Measurements from ENCODE around the gene RPA1. TPM values are rescaled to one million over a fixed set of nuclear protein-coding genes. Genes with fewer than 3 reads are reported as not detected.

Gene RPA1
- polyA plus RNA-seq (2011; rRNA removed) (58.8 and 67.9 TPM in 2 replicates), polyA minus RNA-seq (2011; rRNA and poly(A)+ RNA removed) (27.6 and 38.2 TPM in 2 replicates)

DNA sequence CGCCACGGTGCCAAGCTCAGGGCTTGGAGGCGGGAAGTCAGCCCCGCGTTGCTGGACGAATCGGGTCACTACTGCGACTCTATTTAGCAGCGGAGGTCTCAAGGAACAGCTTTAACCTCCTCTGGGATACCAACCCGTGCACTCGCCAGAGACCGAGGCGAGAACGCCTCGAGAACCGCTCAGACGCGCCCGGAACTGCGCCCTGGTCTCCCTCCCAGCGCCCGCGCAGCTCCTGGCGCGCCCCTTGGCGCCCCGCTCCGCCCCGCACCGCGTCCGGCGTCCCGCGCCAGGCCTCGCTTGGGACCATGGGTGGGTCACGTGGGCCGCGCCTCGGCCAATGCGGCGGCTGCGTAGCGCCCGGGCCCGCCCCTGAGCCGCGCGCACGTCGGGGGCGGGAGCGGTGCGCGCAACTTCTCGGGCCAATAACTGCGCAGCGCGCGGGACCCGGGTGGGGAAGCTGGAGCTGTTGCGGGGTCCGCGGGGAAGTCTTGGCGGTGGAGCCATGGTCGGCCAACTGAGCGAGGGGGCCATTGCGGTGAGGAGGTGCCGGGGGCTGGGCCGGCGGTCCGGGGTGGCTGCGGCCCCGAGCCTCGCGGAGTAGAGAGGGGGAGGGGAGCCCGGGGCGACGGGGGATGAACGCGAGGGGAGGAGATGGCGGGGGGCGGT lies at the start of gene RPA1, which contains the start of gene SMYD4:
Gene RPA1, plus strand, starts transcription at position 414 of the 666 bp plus-strand sequence. Its CDS starts 89 bp downstream, at position 503.
Gene SMYD4, minus strand, starts transcription at position 311 of the 666 bp plus-strand sequence. CDS start 1,908 bp downstream, outside the sequence.
- ChIA-PET POLR2A (interaction anchor here (0.6 kb wide), 4 partner anchors 57 to 342 kb away, joined by 4 to 9 read pairs (median 7); no protein-coding TSS in a partner anchor), CTCF (interaction anchor here (0.6 to 1.2 kb wide), 7 partner anchors 10 to 190 kb away, joined by 3 to 6 read pairs (median 3); partner anchors contain the start of gene WDR81)
- TF ChIP-seq CTCF (IDR thresholded peaks at IDR 0.05; ENCODE audit: insufficient read depth, low read depth, low read length), result no peak
- DNase-seq (ENCODE audit: low read depth), result peak; percentile 20
- no peaks in the 10 kb centered on the region for H3K27me3 ChIP-seq (ENCODE audit: control insufficient read depth, insufficient read depth, low read length)
- H3K4me3 ChIP-seq (ENCODE audit: low read depth, low read length), result peak within 1 kb of the TSS; percentile 94
- H3K36me3 ChIP-seq (ENCODE audit: control insufficient read depth, insufficient read depth, low read length), result peaks cover 2% of the 10 kb centered on the region

DNA sequence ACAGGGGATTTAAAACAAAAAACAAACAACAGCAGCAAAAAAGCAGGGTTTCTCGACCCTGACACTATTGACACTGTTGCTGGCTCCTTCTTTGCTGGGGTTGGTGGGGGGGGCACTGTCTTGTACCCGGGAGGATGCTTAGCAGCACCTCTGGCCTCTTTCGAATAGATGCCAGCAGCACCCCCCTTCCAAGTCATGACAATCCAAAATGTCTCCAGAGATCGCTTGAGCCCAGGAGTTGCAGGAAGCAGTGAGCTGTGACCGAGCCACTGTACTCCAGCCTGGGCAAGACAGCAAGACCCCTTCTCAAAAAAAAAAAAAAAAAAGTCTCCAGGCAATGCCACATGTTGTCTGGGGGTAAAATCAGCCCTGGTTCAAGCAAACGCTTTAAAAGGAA lies 47.6 kb upstream of the RPA1 start:
- peaks cover 7% of the 10 kb centered on the region for H3K36me3 ChIP-seq (ENCODE audit: control insufficient read depth, insufficient read depth, low read length)
- H3K4me3 ChIP-seq (ENCODE audit: low read depth, low read length), result no peak overlapping the region
- no peak for TF ChIP-seq CTCF (IDR thresholded peaks at IDR 0.05; ENCODE audit: insufficient read depth, low read depth, low read length)
- DNase-seq (ENCODE audit: low read depth), result no peak
- CTCF ChIA-PET, result interaction anchor here (0.9 to 14.2 kb wide), 5 partner anchors 50 to 267 kb away, joined by 3 to 224 read pairs (median 3); no protein-coding TSS in a partner anchor
- POLR2A ChIA-PET, result no interaction called here
- no peaks in the 10 kb centered on the region for H3K27me3 ChIP-seq (ENCODE audit: control insufficient read depth, insufficient read depth, low read length)

DNA sequence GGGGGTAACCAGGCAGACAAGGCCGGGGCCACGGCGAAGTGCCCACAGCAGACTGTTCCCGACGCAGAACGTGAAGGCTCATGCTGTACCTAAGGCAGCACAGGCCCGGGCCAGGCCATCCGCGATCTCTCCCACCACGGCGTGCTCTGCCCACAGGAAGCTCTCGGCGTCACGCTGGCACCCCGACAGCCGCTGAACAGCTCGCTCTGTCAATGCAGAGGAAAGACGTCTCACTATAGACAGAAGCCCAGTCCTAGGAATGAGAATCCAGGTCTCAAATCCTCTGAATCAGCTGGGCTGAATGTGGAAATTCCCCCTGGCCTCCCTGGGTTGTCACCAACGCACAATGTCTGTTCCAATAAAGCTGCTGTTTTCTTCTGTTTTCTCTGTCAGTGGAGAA lies 46.5 kb upstream of the RPA1 start:
- ChIA-PET POLR2A (interaction anchor here (0.5 to 1.1 kb wide), 3 partner anchors 19 to 210 kb away, joined by 3 to 5 read pairs (median 5); no protein-coding TSS in a partner anchor), CTCF (interaction anchor here (0.8 to 14.2 kb wide), 16 partner anchors 10 to 245 kb away, joined by 3 to 224 read pairs (median 5); partner anchors contain the start of genes RILP, RPA1, SMYD4 and WDR81)
- Histone ChIP-seq H3K27me3 (ENCODE audit: control insufficient read depth, insufficient read depth, low read length) (no peaks in the 10 kb centered on the region), H3K36me3 (ENCODE audit: control insufficient read depth, insufficient read depth, low read length) (peaks cover 5% of the 10 kb centered on the region), H3K4me3 (ENCODE audit: low read depth, low read length) (no peak overlapping the region)
- no peak for TF ChIP-seq CTCF (IDR thresholded peaks at IDR 0.05; ENCODE audit: insufficient read depth, low read depth, low read length)
- no peak for DNase-seq (ENCODE audit: low read depth)

- ChIA-PET POLR2A (interaction anchor here (0.6 to 1.1 kb wide), 2 partner anchors 20 to 67 kb away, joined by 3 to 5 read pairs; no protein-coding TSS in a partner anchor), CTCF (interaction anchor here (0.8 to 14.2 kb wide), 18 partner anchors 9 to 245 kb away, joined by 3 to 224 read pairs (median 5); partner anchors contain the start of genes RILP, RPA1, SMYD4 and WDR81)
- Histone ChIP-seq H3K27me3 (ENCODE audit: control insufficient read depth, insufficient read depth, low read length) (no peaks in the 10 kb centered on the region), H3K4me3 (ENCODE audit: low read depth, low read length) (no peak overlapping the region), H3K36me3 (ENCODE audit: control insufficient read depth, insufficient read depth, low read length) (peaks cover 4% of the 10 kb centered on the region; the same call in 1 of the 2 replicates)
- DNase-seq (ENCODE audit: low read depth), result no peak
- peak; percentile 84 for TF ChIP-seq CTCF (IDR thresholded peaks at IDR 0.05; ENCODE audit: insufficient read depth, low read depth, low read length)
Observed at GRCh38 chr17:1783834-1784611, 45.8 kb upstream of the RPA1 start.

Data from BJ (cell line).